SK-N-MC (cell line): ENCODE data around the gene PRAC1.

Experiments used
- DNase-seq: peaks from one replicate; pipeline ENCODE4 v3.0.0-alpha.2; 2011; ENCODE audit warnings: low read depth, low spot score
- H3K27ac ChIP-seq: fragments of 200-600 bp; sonication (generic); 2 replicates; pipeline ENCODE4 v1.5.1; 2016; ENCODE audit warnings: mixed run types
- H3K36me3 ChIP-seq: fragments of 200-600 bp; sonication (generic); 2 replicates; pipeline ENCODE4 v1.6.1; 2017; ENCODE audit warnings: antibody characterized with exemption, low read length, mixed read lengths; ENCODE audit not compliant: insufficient read depth
- H3K4me3 ChIP-seq: fragments of 200-600 bp; sonication (generic); 2 replicates; pipeline ENCODE4 v1.5.1; 2016
- H3K9ac ChIP-seq: fragments of 200-600 bp; sonication (generic); 2 replicates; pipeline ENCODE4 v1.8.0; 2017; ENCODE audit warnings: mixed run types, mixed read lengths; ENCODE audit not compliant: insufficient read length
- H3K9me3 ChIP-seq: fragments of 200-600 bp; sonication (generic); 2 replicates; pipeline ENCODE4 v1.6.1; 2017; ENCODE audit warnings: low read depth, mild to moderate bottlenecking, antibody characterized with exemption, low read length, moderate library complexity, mixed read lengths
- EZH2 ChIP-seq: fragments of 200-600 bp; sonication (generic); IDR thresholded peaks from one replicate; pipeline ENCODE4 v1.6.1; 2017; ENCODE audit warnings: antibody characterized with exemption
- FOXP2 ChIP-seq: optimal IDR thresholded peaks from 2 replicates; pipeline ENCODE3; 2011; ENCODE audit warnings: mild to moderate bottlenecking, moderate library complexity; ENCODE audit not compliant: insufficient read depth; ENCODE audit errors: extremely low read length, control extremely low read depth
- POLR2AphosphoS5 ChIP-seq: IDR thresholded peaks from 2 replicates; pipeline ENCODE4 v1.6.1; 2012; ENCODE audit warnings: mild to moderate bottlenecking, low read depth, low read length, borderline replicate concordance

Gene PRAC1

GRCh38 chr17:48724251-48725003 lies 2.1 kb upstream of the PRAC1 start:
- TF ChIP-seq POLR2AphosphoS5 (0 out of 2 replicates have a peak, but pooled peaks have one; percentile 41), FOXP2 (no peak), EZH2 (no peak)
- DNase-seq: no peak
- H3K9me3 ChIP-seq: no peaks in the 10 kb centered on the region
- H3K9ac ChIP-seq: peak overlapping the region; percentile 99
- H3K4me3 ChIP-seq: peak overlapping the region; percentile 80
- H3K27ac ChIP-seq: peak overlapping the region; percentile 100
- H3K36me3 ChIP-seq: peaks cover 16% of the 10 kb centered on the region

- Histone ChIP-seq H3K9ac (peak overlapping the region; percentile 99), H3K27ac (peak overlapping the region; percentile 100), H3K9me3 (no peaks in the 10 kb centered on the region), H3K4me3 (peak overlapping the region; percentile 80), H3K36me3 (peaks cover 16% of the 10 kb centered on the region)
- DNase-seq: peak; percentile 66
- TF ChIP-seq FOXP2 (peak; percentile 75), EZH2 (no peak), POLR2AphosphoS5 (peak; percentile 38; the same call in 1 of the 2 replicates)
Observed at GRCh38 chr17:48723423-48724250, 1.3 kb upstream of the PRAC1 start.

GRCh38 chr17:48722915-48723422 lies 651 bp upstream of the PRAC1 start, which contains the start of gene PRAC2:
Gene PRAC2, plus strand, starts transcription at chr17:48723185. Its CDS starts 1,226 bp downstream, at chr17:48724411.
- peak; percentile 79 for DNase-seq
- Histone ChIP-seq H3K9me3 (no peaks in the 10 kb centered on the region), H3K4me3 (peak within 1 kb of the TSS; percentile 80), H3K9ac (peak within 1 kb of the TSS; percentile 99), H3K36me3 (peaks cover 16% of the 10 kb centered on the region), H3K27ac (peak within 1 kb of the TSS; percentile 100)
- TF ChIP-seq EZH2: no peak
- TF ChIP-seq FOXP2: no peak
- no peak; the same call in none of the 2 replicates for TF ChIP-seq POLR2AphosphoS5

- DNase-seq: no peak
- H3K36me3 ChIP-seq: peaks cover 14% of the 10 kb centered on the region
- H3K27ac ChIP-seq: peak overlapping the region; percentile 100
- no peaks in the 10 kb centered on the region for H3K9me3 ChIP-seq
- peak overlapping the region; percentile 99 for H3K9ac ChIP-seq
- no peak for TF ChIP-seq EZH2
- TF ChIP-seq POLR2AphosphoS5: no peak
- TF ChIP-seq FOXP2: no peak
- peak overlapping the region; percentile 80 for H3K4me3 ChIP-seq
Observed at GRCh38 chr17:48721009-48721402, 1.3 kb downstream of the PRAC1 start.

- Histone ChIP-seq H3K4me3 (peak overlapping the region; percentile 80), H3K27ac (peak overlapping the region; percentile 100), H3K36me3 (peaks cover 9% of the 10 kb centered on the region), H3K9ac (peak overlapping the region; percentile 99), H3K9me3 (no peaks in the 10 kb centered on the region)
- DNase-seq: no peak
- peak; percentile 48 for TF ChIP-seq POLR2AphosphoS5
- no peak for TF ChIP-seq EZH2
Observed at GRCh38 chr17:48720266-48721008, 1.9 kb downstream of the PRAC1 start.

GRCh38 chr17:48719642-48720265 lies 2.6 kb downstream of the PRAC1 start:
- peaks cover 9% of the 10 kb centered on the region for H3K36me3 ChIP-seq
- TF ChIP-seq POLR2AphosphoS5 (no peak; the same call in 1 of the 2 replicates), FOXP2 (no peak), EZH2 (no peak)
- H3K27ac ChIP-seq: peak overlapping the region; percentile 100
- H3K9ac ChIP-seq: peak overlapping the region; percentile 99
- peak overlapping the region; percentile 80 for H3K4me3 ChIP-seq
- no peaks in the 10 kb centered on the region for H3K9me3 ChIP-seq
- no peak for DNase-seq
